GM20000 (cell line): Measurements from ENCODE around the gene NAT9.

ENCODE experiments used
- DNase-seq: peaks from one replicate; pipeline ENCODE4 v3.0.0; 2012; ENCODE audit warnings: low spot score
- TF ChIP-seq, protein P1 (sequence below): IDR thresholded peaks from 2 replicates; pipeline ENCODE4 v1.5.1; 2012; ENCODE audit warnings: mild to moderate bottlenecking, control low read depth; ENCODE audit errors: extremely low read depth, missing control alignments

NAT9 gene

GRCh38 chr17:74818291-74818938 lies 42.3 kb upstream of the NAT9 start:
- DNase-seq: no peak
- TF ChIP-seq, protein P1, sequence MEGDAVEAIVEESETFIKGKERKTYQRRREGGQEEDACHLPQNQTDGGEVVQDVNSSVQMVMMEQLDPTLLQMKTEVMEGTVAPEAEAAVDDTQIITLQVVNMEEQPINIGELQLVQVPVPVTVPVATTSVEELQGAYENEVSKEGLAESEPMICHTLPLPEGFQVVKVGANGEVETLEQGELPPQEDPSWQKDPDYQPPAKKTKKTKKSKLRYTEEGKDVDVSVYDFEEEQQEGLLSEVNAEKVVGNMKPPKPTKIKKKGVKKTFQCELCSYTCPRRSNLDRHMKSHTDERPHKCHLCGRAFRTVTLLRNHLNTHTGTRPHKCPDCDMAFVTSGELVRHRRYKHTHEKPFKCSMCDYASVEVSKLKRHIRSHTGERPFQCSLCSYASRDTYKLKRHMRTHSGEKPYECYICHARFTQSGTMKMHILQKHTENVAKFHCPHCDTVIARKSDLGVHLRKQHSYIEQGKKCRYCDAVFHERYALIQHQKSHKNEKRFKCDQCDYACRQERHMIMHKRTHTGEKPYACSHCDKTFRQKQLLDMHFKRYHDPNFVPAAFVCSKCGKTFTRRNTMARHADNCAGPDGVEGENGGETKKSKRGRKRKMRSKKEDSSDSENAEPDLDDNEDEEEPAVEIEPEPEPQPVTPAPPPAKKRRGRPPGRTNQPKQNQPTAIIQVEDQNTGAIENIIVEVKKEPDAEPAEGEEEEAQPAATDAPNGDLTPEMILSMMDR: no peak

DNA sequence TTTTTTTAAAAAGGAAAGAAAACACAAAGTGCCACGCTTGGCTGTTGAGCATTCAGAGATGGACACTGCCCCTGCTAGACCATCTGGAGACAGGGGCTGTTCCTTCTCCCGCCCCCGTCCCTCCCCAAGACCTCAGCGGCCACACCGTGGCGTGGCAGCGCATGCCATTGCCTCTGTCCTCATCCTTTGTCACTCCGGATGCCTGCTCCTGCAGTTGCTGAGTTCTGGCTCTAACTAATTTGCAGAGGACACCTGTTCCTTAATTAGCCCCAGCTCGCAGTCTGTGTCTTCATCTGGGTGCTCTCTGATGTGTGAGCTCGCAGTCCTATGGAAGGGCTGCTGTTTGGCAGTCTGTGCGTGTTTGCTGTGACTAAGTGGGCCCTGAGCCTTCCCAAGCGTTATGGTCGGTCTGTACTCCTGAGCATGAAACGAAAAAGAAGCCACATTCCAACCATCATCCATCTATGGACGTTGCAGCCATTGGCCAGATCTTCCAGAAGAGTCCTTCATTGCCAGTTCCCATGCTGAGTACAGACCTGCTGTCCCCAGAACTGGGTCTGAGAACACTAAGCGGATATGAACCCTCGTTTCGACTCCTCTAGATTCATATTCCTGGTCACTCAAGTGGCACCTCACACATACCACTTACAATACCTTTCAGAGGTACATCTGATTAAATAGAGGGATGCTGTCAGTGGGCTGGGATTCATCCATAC lies 40.9 kb upstream of the NAT9 start:
- TF ChIP-seq, protein P1: no peak

DNA sequence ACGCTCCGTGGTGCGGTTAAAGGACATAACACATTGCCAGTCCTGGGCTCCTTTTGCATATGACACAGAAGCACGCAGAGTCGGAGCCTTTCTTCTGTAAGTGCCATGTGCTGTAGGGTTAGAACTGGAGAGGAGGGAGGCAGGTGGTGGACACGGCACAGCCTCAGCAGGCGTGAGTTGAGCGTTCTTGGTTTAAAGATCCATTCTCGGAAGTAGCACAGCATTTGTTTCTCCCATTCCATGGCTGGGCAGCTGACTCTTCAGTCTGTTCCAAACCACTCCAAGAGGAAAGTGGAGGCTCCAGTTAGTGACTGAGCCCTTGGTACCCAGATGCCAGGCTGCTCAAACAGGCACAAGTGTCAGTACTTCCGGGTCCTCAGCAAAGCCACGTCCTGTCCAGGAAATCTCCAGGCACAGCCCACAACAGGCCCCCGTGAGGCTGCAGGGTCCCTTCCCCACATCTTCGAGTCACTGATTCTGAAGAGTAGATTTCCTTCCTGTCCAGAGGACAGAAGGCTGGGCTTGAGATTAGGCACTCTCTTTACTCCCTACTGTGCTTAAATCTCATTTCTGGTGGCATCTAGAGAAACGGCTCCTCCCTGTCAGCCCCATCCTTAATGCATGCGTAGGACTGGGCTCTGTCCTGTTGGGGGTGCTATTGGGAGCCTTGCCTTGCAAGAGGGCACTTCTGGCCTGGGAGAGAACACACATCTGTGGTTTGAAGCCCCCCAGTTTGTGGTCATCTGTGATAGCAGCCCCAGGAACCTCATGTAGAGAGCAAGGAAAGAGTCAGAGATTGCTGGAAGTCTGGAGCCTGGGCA lies 39.6 kb upstream of the NAT9 start:
- DNase-seq: no peak
- TF ChIP-seq, protein P1: no peak

More for the DNA sequence above, 40.9 kb upstream of the NAT9 start:
- DNase-seq: no peak

- TF ChIP-seq, protein P1: no peak
- DNase-seq: no peak
Observed at GRCh38 chr17:74815067-74815466, 38.9 kb upstream of the NAT9 start.

GRCh38 chr17:74814453-74814852 lies 38.3 kb upstream of the NAT9 start:
- TF ChIP-seq, protein P1: no peak
- DNase-seq: no peak

GRCh38 chr17:74812109-74813009 lies 36.2 kb upstream of the NAT9 start:
- TF ChIP-seq, protein P1: no peak
- no peak for DNase-seq
